GM23338 (cell line): ENCODE data around the gene PIAS4. TPM values are rescaled to one million over a fixed set of nuclear protein-coding genes. Genes with fewer than 3 reads are reported as not detected.

Experiments used
- ATAC-seq: fragments of 200-7000 bp; cut with Tn5 transposase; 3 replicates; pipeline ENCODE4 v1.9.1; 2020
- DNase-seq: peaks from one replicate; pipeline ENCODE4 v3.0.0-alpha.2; 2015; ENCODE audit warnings: low spot score
- H2AFZ ChIP-seq: fragments of 200-600 bp; sonication (generic); 2 replicates; pipeline ENCODE4 v1.8.0; 2016; ENCODE audit warnings: antibody characterized with exemption, mild to moderate bottlenecking, moderate library complexity
- H3F3A ChIP-seq: fragments of 200-600 bp; sonication (generic); replicated peaks from 2 replicates; pipeline ENCODE4 v1.8.0; 2017; ENCODE audit warnings: antibody characterized with exemption, mixed run types, low read depth
- H3K27ac ChIP-seq: fragments of 200-600 bp; sonication (generic); 2 replicates; pipeline ENCODE4 v1.6.1; 2016; ENCODE audit warnings: low read depth
- H3K27me3 ChIP-seq: fragments of 200-600 bp; sonication (generic); 2 replicates; pipeline ENCODE4 v1.8.0; 2016; ENCODE audit warnings: mild to moderate bottlenecking, mixed run types, moderate library complexity; ENCODE audit not compliant: insufficient read depth
- H3K36me3 ChIP-seq: fragments of 200-600 bp; sonication (generic); 2 replicates; pipeline ENCODE4 v1.8.0; 2016; ENCODE audit warnings: mild to moderate bottlenecking; ENCODE audit not compliant: insufficient read depth
- H3K4me1 ChIP-seq: fragments of 200-600 bp; sonication (generic); 2 replicates; pipeline ENCODE4 v1.8.0; 2016; ENCODE audit warnings: mild to moderate bottlenecking, moderate library complexity; ENCODE audit not compliant: insufficient read depth
- H3K4me2 ChIP-seq: fragments of 200-600 bp; sonication (generic); 2 replicates; pipeline ENCODE4 v1.7.1; 2017; ENCODE audit warnings: mixed run types
- H3K4me3 ChIP-seq: fragments of 200-600 bp; sonication (generic); 2 replicates; pipeline ENCODE4 v1.6.1; 2016; ENCODE audit warnings: mixed run types
- H3K79me2 ChIP-seq: fragments of 200-600 bp; sonication (generic); replicated peaks from 2 replicates; pipeline ENCODE4 v1.8.0; 2017; ENCODE audit warnings: mild to moderate bottlenecking; ENCODE audit not compliant: insufficient read depth
- H3K9me2 ChIP-seq: fragments of 200-600 bp; sonication (generic); 2 replicates; pipeline ENCODE4 v1.8.0; 2017; ENCODE audit not compliant: insufficient read depth
- H4K20me1 ChIP-seq: fragments of 200-600 bp; sonication (generic); replicated peaks from 2 replicates; pipeline ENCODE4 v1.8.0; 2017; ENCODE audit warnings: mild to moderate bottlenecking; ENCODE audit not compliant: insufficient read depth
- H3K27ac Mint-ChIP-seq: 2 replicates; pipeline ENCODE4 v1.8.0; 2020; ENCODE audit warnings: inconsistent platforms, mild to moderate bottlenecking, moderate library complexity, mixed read lengths
- H3K27me3 Mint-ChIP-seq: 3 replicates; pipeline ENCODE4 v1.8.0; 2022; ENCODE audit warnings: low read depth, mild to moderate bottlenecking, moderate library complexity, mixed read lengths, inconsistent platforms; ENCODE audit not compliant: insufficient read depth, poor library complexity
- H3K36me3 Mint-ChIP-seq: 3 replicates; pipeline ENCODE4 v1.8.0; 2021; ENCODE audit warnings: low read depth, mild to moderate bottlenecking, inconsistent platforms, moderate library complexity, mixed read lengths
- H3K4me1 Mint-ChIP-seq: 3 replicates; pipeline ENCODE4 v1.8.0; 2020; ENCODE audit warnings: mild to moderate bottlenecking, inconsistent platforms, mixed read lengths
- H3K4me3 Mint-ChIP-seq: 3 replicates; pipeline ENCODE4 v1.8.0; 2021; ENCODE audit warnings: moderate library complexity, mild to moderate bottlenecking, inconsistent platforms, mixed read lengths
- H3K9me3 Mint-ChIP-seq: 3 replicates; pipeline ENCODE4 v1.8.0; 2020; ENCODE audit warnings: moderate library complexity, mild to moderate bottlenecking, inconsistent platforms, mixed read lengths
- ETS1 ChIP-seq: IDR thresholded peaks from 2 replicates; pipeline ENCODE4 v1.6.1; 2016; ENCODE audit warnings: antibody characterized with exemption
- NANOG ChIP-seq: IDR thresholded peaks from 2 replicates; pipeline ENCODE4 v1.6.1; 2016; ENCODE audit warnings: antibody characterized with exemption, borderline replicate concordance
- polyA plus RNA-seq: library from polyadenylated mRNA; unstranded; fragments of >200 nt; fragmentation: Nextera tagmentation; extraction: Ambion mirVana; gene quantifications from 2 replicates; pipeline ENCODE4 v1.2.1, GENCODE V29; 2016
- total RNA-seq: library from RNA; depleted of rRNA; stranded (reverse); fragments of >200 nt; shearing (Covaris generic); gene quantifications from 2 replicates; pipeline ENCODE4 v1.2.3, GENCODE V29; 2014
- TF ChIP-seq, protein P1 (sequence below): fragments of 250-450 bp; sonication (Bioruptor Pico); IDR thresholded peaks from 2 replicates; pipeline ENCODE4 v1.5.0; 2020; ENCODE audit warnings: mild to moderate bottlenecking, moderate library complexity

PIAS4 gene
- total and polyA plus RNA-seq, 2 experiments from 2014 or later = 17.0 to 48.4 TPM

DNA sequence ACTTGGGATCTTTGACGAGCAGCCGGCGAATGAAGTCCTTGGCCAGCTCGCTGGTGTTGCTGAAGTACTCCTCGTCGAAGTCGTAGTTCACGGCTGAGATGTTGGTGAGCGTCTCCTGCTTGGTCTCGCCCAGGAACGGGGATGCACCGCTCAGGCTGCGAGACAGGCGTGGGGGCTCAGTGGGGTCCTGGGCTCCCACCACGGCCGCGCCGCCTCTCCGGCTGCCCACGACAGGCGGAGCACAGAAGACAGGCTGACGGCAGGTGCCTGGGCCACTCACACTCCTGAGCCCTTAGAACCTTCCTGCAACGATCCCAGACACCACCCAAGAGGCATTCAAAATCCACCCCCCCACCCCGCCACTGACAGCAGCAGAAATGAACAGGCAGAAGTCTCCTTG is 46.5 kb upstream of the PIAS4 start:
- H3K27me3 ChIP-seq = no peaks in the 10 kb centered on the region
- H3K36me3 ChIP-seq = peaks cover 14% of the 10 kb centered on the region; the same call in 1 of the 2 replicates
- peaks cover 13% of the 10 kb centered on the region for H3K27me3 Mint-ChIP-seq
- no peak for ATAC-seq
- no peak overlapping the region; the same call in 1 of the 2 replicates for H3K27ac ChIP-seq
- H3K4me3 Mint-ChIP-seq = no peak overlapping the region
- H3K36me3 Mint-ChIP-seq = peaks cover 58% of the 10 kb centered on the region
- peaks cover 10% of the 10 kb centered on the region for H4K20me1 ChIP-seq
- 0 out of 2 replicates have a peak, but pooled peaks cover 3% of the 10 kb centered on the region for H3F3A ChIP-seq
- TF ChIP-seq, protein P1, sequence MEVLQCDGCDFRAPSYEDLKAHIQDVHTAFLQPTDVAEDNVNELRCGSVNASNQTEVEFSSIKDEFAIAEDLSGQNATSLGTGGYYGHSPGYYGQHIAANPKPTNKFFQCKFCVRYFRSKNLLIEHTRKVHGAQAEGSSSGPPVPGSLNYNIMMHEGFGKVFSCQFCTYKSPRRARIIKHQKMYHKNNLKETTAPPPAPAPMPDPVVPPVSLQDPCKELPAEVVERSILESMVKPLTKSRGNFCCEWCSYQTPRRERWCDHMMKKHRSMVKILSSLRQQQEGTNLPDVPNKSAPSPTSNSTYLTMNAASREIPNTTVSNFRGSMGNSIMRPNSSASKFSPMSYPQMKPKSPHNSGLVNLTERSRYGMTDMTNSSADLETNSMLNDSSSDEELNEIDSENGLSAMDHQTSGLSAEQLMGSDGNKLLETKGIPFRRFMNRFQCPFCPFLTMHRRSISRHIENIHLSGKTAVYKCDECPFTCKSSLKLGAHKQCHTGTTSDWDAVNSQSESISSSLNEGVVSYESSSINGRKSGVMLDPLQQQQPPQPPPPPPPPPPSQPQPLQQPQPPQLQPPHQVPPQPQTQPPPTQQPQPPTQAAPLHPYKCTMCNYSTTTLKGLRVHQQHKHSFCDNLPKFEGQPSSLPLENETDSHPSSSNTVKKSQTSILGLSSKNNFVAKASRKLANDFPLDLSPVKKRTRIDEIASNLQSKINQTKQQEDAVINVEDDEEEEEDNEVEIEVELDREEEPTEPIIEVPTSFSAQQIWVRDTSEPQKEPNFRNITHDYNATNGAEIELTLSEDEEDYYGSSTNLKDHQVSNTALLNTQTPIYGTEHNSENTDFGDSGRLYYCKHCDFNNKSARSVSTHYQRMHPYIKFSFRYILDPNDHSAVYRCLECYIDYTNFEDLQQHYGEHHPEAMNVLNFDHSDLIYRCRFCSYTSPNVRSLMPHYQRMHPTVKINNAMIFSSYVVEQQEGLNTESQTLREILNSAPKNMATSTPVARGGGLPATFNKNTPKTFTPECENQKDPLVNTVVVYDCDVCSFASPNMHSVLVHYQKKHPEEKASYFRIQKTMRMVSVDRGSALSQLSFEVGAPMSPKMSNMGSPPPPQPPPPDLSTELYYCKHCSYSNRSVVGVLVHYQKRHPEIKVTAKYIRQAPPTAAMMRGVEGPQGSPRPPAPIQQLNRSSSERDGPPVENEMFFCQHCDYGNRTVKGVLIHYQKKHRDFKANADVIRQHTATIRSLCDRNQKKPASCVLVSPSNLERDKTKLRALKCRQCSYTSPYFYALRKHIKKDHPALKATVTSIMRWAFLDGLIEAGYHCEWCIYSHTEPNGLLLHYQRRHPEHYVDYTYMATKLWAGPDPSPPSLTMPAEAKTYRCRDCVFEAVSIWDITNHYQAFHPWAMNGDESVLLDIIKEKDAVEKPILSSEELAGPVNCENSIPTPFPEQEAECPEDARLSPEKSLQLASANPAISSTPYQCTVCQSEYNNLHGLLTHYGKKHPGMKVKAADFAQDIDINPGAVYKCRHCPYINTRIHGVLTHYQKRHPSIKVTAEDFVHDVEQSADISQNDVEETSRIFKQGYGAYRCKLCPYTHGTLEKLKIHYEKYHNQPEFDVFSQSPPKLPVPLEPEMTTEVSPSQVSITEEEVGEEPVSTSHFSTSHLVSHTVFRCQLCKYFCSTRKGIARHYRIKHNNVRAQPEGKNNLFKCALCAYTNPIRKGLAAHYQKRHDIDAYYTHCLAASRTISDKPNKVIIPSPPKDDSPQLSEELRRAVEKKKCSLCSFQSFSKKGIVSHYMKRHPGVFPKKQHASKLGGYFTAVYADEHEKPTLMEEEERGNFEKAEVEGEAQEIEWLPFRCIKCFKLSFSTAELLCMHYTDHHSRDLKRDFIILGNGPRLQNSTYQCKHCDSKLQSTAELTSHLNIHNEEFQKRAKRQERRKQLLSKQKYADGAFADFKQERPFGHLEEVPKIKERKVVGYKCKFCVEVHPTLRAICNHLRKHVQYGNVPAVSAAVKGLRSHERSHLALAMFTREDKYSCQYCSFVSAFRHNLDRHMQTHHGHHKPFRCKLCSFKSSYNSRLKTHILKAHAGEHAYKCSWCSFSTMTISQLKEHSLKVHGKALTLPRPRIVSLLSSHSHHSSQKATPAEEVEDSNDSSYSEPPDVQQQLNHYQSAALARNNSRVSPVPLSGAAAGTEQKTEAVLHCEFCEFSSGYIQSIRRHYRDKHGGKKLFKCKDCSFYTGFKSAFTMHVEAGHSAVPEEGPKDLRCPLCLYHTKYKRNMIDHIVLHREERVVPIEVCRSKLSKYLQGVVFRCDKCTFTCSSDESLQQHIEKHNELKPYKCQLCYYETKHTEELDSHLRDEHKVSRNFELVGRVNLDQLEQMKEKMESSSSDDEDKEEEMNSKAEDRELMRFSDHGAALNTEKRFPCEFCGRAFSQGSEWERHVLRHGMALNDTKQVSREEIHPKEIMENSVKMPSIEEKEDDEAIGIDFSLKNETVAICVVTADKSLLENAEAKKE = no peak
- no peak for TF ChIP-seq NANOG
- TF ChIP-seq ETS1 = no peak
- H3K27ac Mint-ChIP-seq = no peak overlapping the region
- no peaks in the 10 kb centered on the region for H3K9me3 Mint-ChIP-seq
- DNase-seq = no peak
- no peaks in the 10 kb centered on the region for H3K4me1 ChIP-seq
- peaks cover 10% of the 10 kb centered on the region for H3K79me2 ChIP-seq
- no peak overlapping the region for H2AFZ ChIP-seq
- no peaks in the 10 kb centered on the region for H3K4me1 Mint-ChIP-seq
- no peak overlapping the region for H3K4me2 ChIP-seq
- H3K9me2 ChIP-seq = no peaks in the 10 kb centered on the region
- no peak overlapping the region for H3K4me3 ChIP-seq
